ENCODE results near the gene HHATL.

The HHATL gene

DNA sequence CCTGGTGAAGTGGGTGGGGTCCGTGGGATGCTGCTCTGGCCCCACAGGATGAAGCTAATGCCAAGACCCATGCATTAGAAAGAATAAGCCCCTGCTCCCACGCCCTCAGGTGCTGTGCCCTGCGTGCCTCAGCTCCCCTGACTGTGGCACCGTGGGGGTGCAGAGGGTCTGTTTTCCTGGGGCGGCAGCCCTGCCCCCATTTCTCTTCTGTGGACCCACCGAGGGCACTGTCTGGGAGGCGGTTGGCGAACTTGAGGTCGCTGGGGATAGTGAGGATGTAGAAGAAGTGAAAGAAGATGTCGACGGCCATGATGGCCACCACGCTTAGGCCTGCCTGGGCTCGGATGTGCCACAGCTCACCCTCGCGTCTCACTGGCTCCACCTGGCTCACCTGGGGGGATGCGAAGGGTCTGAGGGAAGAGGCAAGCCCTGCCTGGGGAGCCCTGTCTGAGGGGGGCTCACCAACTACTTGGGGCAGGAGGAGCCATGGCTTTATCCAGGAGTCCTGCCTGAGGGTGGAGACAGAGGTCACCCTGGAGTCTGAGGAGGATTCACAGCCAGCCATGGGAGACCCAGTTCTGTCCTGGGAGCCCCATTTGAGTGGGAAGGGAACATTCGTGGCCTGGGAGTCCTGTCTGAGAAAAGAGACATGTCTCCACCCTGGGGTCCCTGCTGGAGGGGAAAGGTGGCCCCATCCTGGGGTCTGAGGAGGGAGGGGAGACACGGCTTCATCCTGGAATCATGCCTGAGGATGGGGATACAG lies 5.1 kb downstream of the HHATL start:
- DNase-seq (ENCODE audit: low spot score) = no peak

DNA sequence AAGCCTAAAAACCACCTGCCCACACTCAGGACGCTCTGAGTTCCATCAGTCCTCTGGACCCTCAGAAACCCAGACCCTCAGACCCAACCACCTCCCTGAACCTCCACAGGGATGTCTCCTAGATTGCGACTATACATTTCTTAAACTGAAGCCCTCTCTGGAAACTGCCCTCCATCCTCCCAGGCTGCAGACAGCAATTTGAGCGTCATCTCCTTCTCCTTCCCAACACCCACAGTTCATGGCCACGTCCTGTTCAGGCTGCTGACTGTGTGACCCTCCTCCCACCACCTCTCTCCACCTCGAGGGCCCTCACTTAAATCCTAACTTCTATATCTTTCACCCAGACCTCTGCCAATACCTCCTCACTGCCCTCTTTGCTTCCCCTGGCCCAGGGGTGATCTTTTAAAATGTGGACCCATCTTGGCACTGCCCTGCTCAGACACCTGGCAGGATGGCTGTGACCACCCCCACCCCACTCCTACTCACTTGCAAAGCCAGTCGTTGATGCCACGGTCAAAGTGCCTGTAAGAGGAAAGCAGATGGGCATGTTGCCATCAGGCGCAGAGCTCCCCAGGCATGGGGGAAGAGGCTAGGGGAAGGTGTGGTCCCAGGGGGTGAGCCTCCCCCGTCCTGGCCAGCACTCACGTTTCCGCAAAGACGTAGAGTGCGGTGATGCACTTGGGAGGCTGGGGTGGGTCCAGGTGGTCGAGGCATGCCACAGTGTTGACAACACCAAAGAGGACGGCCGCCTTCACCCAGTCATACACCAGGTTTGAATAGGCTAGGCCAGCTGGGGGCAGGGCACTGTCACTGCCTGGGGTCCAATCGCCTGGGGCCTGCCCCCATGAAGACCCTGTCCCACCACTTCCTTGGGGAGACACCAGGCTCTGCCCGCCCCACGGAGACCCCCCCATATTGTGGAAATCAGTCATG lies 6.0 kb downstream of the HHATL start:
- no peak for DNase-seq (ENCODE audit: low spot score)

DNA sequence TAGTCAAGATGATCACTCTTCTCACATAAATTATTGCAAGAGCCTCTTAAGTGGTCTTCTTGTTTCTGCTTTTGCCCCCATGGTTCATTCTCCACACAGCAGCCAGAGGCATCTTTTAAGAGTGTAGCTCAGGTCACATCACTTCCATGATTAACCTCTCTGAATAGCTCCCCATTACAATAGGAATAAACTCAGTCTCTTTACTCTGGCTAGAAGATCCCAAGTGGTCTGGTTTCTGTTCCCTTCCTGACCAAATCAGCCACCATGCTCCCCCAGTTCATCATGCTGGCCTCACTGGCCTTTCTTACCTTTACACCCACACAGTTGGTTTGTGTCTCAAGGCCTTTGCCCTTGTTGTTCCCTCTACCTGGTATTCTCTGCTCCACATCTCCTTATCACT lies 8.2 kb downstream of the HHATL start:
- no peak for DNase-seq (ENCODE audit: low spot score)

DNA sequence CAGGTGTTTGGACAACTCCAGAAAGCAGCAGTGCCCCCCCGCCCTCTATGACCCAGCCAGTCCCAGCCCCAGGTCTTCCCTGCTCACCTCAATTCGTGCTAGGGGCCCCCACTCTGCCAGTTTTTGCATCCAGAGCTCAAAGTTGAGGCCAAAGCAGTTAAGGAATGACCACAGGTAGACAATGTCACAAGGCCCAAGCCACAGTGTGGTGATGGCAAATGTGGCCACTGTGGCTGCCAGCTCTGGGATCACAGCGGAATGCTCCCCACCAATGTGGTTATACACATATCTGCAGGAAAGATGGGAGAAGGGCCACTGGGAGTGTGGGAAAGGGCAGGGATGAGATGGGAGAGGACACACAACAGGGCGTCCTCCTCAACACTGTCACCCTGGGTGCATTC lies 9.1 kb downstream of the HHATL start:
- DNase-seq (ENCODE audit: low spot score) = no peak

DNA sequence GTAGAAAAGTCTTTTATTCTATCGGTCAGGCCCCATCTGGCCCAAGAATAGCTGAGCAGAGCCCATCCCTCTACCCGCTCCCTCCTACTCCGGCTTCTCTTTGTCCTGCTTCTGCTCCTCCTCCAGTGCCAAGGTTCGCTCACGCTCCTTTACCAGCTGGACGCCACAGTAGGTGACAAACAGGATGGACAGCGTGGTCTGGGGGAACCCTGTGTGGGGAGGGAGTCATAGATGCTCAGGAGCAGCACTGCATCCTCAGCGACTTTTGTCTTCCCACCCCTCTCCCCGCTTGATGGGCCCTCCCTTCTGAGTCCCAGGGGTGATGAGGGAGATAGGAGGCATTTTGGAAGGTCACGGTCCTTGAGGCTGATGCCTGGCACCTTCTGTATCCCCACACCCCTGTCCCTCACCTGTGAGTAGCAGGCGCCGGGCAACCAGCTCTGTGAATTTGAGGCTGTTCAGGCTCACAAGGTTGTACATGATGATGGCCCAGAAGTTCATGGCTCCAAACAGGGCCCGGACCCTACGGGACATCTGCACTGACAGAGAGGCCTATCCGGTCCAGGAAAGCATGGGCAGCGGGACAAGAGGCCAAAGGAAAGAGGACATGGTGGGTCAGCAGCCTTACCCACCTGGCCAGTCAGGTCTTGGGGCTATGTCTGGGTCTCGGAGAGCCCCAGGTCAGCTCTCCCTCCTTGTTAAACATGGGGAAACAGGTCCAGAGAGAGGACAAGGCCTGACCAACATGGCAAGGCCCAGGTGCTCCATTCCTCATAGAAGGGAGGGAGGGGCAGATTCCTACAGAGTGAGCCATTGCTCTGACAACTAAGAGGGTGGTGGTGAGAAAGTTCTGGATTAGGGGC lies 9.7 kb downstream of the HHATL start:
- no peak for DNase-seq (ENCODE audit: low spot score)

DNA sequence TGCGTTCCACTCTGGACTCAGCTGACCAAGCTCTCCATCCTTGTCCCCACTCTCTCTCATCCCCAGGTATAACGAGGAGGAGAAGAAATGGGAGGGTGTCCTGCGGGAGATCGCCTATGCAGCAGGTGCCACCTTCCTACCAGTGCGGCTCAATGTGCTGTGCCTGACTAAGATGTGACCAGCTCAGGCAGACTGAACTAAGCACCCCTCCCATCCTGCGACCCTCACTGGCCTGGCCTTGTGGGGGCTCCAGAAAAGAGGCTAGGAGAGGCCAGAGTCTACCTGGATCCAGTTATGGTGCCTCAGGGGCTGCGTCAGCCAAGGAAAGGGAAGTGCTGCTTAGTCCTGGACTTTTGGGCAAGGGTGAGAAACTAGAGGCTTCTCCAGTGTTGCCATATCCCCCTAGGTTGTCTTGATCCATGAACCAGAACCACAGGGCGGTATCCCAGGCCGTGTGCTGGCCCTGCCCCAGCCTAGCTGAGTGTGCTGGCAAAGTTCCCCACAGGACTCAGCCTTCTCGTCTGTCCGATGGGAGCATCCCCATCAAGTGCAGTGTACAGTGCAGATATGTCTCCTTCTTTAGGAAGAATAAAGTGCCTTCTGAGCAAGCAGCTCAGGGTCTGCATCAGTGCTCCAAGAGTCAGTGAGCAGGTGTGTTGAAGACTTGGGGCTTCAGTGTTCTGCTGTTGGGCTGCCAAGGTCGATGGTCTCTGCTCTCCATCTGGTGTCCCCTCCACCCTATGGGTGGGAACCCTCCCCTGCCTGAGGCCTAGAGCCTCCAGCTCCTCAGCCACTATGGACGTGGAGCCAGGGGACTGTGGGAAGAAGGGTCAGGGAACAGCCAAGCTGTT lies 10.6 kb downstream of the HHATL start:
- DNase-seq (ENCODE audit: low spot score) = no peak

DNA sequence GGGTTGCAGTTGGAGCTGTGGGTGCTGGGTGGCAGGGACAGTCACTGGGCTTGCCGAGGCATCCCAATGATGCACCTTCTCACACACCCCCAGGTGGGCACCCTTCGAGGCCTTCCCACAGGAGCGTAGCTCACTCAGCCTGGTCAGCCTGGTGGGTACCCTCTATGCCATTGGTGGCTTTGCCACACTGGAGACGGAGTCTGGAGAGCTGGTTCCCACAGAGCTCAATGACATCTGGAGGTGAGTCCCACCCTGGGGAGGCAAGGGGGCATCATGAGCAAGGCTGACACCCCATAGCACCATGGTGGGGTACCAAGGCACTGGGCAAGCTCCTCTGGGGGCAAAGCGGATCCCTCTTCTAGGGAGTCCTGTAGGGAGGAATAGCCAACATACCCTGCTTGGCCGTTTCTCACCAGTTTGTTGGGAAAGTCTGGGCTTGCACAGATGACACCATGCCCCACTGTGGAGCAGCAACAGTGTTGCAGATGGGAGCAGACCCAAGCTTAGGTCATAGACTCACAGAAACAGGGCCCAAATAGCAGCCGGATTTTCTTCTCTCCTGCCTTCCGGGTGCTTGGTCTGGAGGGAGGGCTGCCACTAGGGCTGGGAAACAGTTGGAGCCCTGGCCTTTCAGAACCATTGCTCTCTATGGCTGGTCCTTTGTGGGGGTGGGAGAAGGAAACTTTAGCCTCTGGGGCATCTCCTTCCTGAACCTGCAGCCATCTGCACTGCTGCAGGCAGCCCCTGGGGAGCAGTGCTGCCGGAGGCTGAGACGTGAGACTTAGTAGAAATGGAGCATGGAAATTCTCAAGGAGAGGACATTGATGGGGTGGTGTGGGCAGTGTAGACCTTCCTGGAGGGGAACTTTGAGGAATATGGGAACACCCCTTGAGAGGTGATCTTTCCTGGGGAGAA lies 11.6 kb downstream of the HHATL start:
- DNase-seq (ENCODE audit: low spot score) = no peak

DNA sequence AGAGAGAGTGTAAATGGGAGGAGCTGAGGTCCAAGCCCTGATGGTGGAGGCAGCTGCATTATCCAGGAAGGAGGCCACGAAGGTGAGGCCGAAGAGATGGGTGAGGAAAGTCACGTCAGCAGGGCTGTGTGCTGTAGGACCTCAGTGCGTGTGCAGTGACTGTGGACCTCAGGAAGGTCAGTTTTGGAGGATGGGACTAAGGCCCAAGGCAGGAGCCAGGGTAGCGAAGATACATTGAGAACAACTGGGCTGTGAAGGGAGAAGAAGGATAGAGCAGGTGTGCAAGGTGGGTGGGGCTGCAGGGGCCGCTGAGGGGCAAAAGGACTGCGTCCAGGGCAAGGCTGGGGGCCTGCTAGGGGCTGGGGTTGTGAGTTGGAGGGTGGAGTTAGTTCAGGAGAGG lies 12.4 kb downstream of the HHATL start:
- DNase-seq (ENCODE audit: low spot score) = no peak

DNA sequence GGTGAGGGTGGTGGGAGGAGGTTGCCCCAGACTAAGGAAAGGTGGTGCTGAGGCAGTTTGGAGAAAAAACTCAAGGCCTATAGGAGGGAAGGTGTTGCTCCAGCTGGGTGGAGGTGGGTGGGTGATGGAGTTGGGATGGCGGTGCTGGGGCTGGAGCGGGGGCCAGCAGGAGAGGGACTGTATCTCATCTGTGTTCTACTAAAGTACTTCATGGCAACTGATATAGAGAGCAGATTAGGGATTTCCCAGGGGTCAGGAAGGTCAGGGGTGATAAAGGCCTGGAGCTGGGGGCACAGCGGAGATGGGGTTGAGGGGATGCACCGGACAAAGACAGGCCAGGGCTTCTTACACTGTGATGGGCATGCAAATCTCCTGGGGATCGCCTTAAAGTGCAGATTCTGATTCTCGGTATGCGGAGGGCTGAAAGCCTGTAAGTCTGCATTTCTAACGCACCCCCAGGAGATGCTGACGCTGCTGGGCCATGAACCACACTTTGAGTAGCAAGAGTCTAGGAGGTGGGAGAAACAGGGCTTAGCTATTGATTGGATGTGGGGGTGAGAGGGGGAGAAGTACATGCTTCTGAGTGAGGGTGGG lies 13.1 kb downstream of the HHATL start:
- no peak for DNase-seq (ENCODE audit: low spot score)

DNA sequence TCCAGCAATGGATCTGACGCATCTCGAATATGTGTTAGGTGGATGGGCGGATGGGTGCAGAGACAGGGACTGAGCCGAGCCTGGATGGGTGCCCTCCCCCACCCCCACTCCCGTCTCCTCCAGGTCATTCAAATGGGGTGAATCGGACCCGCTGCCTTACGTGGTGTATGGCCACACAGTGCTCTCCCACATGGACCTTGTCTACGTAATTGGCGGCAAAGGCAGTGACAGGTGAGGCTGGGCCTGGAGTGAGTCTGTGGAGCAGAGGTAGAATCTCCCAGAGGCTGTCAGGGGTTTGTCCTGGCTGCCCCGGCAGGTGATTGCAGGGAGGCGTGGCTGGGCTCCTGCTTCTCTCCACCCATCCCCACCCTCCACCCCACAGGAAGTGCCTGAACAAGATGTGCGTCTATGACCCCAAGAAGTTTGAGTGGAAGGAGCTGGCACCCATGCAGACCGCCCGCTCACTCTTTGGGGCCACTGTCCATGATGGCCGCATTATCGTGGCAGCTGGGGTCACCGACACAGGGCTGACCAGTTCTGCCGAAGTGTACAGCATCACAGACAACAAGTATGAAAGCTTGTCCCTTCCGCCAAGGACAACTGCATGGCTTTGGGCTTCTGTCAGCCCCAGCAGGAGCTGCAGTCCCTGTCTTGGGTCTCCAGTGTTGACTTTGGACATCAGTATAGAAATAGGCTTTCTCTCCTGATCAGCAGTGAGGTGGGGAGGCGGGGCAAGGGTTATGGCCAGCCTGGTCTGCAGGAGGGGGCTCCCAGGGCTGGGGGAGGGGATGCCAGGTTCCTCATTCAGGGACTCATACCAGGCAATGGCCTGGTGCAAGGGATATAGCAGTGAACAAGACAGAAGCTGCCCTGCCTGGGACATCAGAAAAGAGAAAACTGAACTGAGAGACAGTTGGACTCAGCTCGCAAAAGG lies 13.8 kb downstream of the HHATL start:
- no peak for DNase-seq (ENCODE audit: low spot score)

DNA sequence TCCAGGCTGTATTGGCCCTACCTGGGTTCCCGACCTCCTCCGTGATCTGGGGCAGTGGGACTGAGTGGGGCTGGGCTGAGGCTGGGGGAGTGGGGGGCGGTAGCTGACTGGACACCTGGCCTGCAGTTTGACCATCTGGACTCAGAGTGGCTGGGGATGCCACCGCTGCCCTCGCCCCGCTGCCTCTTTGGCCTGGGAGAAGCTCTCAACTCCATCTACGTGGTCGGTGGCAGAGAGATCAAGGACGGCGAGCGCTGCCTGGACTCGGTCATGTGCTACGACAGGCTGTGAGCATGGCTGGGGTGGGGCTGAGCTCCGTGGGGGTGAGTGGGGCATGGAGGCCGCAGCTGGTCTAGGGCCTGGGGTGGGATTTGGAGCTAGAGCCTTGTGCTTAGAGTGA lies 14.6 kb downstream of the HHATL start:
- DNase-seq (ENCODE audit: low spot score) = no peak

DNA sequence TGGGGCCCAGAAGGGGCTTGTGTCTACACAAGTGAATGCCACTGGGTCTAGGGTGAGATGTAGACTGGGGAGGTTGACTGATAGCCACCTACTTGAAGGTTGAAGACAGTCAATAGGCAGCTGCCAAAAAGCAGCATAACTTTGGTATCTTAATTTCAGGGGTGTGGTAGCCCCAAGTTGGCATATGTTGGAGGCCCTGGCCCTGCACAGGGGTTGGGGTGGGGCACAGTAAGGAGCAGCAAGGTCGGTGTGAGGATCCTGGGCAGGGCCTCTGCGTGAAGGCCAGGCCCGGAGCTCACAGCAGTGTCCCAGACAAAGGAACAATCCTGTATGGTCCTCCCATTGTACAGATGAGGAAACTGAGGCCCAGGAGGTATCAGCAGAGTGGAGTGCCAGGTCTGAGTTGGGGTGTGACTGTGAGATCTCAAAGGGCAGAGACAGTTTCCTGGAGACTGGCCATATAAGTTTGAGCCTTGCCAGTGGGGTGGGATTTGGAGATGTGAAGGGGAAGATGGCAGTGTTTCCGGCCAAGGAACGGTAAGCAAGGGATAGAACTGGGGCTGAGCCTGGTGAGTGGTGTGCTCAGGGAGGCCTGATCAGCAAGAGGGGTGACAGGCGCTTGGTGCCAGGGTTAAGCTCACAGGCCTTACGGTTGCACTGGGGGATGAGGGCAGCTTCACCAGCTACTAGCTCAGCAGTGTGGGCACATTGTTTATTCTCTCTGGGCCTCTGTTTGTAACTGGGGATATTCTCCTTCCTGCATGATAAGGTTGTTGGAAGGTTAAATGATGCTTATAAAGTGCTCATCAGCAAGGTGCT lies 15.6 kb downstream of the HHATL start:
- no peak for DNase-seq (ENCODE audit: low spot score)

DNA sequence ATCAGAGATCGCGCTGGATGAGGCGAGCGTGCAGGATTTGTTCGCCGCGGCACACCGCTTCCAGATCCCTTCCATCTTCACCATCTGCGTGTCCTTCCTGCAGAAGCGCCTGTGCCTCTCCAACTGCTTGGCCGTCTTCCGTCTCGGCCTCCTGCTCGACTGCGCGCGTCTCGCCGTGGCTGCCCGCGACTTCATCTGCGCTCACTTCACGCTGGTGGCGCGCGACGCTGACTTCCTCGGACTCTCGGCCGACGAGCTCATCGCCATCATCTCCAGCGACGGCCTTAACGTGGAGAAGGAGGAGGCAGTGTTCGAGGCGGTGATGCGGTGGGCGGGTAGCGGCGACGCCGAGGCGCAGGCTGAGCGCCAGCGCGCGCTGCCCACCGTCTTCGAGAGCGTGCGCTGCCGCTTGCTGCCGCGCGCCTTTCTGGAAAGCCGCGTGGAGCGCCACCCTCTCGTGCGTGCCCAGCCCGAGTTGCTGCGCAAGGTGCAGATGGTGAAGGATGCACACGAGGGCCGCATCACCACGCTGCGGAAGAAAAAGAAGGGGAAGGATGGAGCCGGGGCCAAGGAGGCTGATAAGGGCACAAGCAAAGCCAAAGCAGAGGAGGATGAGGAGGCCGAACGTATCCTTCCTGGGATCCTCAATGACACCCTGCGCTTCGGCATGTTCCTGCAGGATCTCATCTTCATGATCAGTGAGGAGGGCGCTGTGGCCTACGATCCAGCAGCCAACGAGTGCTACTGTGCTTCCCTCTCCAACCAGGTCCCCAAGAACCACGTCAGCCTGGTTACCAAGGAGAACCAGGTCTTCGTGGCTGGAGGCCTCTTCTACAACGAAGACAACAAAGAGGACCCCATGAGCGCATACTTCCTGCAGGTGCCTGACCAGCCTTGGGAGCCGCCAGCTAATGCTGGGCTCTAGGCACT lies 16.4 kb downstream of the HHATL start:
- DNase-seq (ENCODE audit: low spot score) = no peak

DNA sequence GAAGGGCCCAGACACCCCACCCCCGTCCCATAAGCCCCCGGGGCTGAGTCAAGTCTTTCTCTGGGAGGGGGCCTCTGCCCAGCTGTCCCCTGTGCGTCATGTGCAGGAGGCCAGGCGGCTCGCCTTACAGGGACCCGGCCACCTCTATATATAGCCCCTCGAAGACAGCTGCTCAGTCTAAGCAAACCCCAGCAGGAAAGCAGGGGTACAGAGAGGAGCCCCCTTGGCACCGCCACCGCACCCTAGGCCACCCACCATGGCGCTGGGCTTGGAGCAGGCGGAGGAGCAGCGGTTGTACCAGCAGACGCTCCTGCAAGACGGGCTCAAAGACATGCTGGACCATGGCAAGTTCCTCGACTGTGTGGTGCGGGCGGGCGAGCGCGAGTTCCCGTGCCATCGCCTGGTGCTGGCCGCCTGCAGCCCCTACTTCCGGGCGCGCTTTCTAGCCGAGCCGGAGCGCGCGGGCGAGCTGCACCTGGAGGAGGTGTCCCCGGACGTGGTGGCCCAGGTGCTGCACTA lies 17.2 kb downstream of the HHATL start, which contains the start of gene KLHL40:
Gene KLHL40, plus strand, starts transcription at position 175 of the 519 bp plus-strand sequence. Its CDS starts 82 bp downstream, at position 257.
- DNase-seq (ENCODE audit: low spot score) = no peak

DNA sequence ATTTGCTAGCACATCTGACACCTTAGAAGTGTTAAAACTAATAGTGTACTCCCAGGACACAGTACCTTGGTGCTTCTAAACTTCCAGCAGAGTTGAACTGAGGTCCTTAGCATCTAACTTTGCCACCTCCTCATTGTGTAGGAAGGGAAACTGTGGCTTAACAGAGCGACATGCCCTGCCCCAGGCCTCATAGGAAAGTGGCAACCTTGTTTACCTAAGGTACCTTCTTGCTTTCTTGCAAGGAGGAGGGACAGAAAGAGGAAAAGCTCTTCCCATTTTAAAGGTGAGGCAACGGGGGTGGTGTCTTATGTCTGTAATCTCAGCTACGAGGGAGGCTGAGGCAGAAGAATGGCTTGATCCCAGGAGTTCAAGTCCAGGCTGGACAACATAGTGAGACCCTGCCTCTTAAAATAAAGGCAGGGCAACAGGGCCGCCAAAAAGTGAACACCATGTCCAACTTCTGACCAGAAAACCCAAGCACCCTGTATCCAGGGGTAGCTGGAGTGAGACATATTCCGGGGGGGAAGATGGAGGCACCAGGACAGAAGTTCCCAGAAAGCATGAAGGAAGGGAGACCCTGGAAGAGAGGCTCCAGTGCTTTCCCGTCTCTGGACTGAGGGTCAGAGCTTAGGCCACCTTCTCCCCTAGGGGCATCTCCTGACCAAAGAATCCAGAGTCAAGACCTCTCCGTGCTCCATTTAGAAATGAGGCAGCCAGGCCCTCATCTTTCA lies 17.8 kb downstream of the HHATL start:
- DNase-seq (ENCODE audit: low spot score) = no peak

Data from hepatic stellate cell (primary cell).